ENCODE data around the gene GAK.
"Not testable (repeated sequence)": the region's sequence is repeated elsewhere in the genome, so short reads cannot be mapped to it uniquely, and the experiment has no call there.

Gene GAK

DNA sequence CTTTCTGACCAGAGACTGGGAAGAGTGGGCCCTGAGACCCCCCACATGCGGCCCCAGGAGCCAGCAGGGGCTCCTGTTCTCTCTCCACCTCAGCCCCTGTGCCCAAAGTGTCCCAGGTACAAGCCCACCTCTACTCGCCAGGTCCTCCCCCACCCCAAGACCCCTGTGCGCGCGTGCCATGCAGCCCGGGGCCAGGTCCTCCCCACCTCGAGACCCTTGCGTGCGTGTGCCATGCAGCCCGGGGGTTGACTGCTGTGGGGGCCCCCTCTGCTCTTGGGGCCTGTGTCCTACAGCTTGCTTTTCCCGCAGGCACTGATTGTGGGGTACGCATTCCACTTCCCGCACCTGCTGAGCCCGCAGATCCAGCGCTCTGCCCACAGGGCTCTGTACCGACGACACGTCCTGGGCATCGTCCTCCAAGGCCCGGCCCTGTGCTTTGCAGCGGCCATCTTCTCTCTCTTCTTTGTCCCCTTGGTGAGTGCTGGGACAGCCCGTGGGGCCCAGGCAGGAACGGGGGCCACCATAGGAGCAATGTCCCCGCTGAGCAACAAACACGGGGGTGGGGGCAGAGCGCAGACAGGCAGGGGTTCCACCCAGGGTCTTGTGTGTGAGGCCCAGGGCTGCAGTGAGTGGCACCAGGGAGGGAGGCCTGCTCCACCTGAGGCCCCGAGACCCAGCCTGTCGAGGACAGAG is 20.9 kb upstream of the GAK start:
- DNase-seq (ENCODE audit: low read depth), result no peak

DNA sequence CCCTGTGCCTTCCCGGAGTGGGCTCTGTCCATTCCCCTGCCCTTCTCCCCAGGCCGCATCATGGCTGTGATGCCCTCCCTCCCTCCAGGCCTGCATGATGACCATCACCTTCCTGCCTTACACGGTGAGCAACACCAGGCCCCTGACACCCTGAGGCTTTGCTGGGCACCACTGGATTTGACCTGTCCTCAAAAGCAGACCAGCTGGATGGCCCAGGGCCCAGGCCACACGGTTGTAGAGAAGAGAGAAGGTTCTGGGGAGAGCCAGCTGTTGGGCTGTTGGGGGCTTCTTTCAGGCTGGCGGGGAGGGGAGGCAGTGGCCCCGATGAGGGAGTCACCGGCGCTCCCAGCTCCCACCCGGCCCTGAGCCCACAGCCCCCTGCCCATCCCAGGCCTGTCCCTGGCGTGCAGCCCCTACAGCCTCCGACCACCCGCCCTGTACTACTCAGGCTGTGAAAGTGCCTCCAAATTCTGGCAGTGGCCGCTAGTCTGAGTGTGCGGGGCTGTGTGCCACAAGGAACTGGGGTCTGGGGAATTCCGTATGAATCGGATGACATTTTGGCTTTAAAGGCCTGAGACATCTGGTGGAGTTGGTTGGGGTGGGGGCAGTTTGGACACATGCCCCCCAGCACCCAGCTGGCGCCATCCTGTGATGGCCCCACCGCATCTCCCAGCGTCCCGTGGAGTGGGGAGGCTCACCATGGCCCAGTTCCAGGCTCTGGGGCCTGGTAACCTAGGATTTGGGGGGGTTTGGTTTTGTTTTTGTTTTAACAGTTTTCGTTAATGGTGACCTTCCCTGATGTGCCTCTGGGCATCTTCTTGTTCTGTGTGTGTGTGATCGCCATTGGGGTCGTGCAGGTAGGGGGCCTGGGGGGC is 19.7 kb upstream of the GAK start:
- DNase-seq (ENCODE audit: low read depth), result no peak

DNA sequence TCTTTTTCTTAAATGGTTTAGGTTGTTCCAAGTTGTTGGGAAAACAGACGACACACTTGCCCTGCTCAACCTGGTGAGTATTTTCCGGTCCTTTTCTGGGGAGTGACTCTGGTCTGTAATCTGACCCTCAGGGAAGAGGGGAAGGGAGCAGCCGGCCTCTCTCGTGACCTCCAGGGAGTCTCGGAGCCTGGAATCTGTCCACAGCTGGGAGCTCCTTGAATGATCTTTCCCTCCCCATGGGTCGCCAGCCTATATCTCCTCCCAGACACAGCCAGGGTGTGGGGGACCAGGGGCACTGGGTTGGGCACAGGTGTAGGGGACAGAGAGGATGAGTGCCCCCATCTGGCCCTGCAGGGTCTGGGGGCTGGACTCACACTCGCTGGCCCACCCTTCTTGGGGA is 19.1 kb upstream of the GAK start:
- no peak for DNase-seq (ENCODE audit: low read depth)

DNA sequence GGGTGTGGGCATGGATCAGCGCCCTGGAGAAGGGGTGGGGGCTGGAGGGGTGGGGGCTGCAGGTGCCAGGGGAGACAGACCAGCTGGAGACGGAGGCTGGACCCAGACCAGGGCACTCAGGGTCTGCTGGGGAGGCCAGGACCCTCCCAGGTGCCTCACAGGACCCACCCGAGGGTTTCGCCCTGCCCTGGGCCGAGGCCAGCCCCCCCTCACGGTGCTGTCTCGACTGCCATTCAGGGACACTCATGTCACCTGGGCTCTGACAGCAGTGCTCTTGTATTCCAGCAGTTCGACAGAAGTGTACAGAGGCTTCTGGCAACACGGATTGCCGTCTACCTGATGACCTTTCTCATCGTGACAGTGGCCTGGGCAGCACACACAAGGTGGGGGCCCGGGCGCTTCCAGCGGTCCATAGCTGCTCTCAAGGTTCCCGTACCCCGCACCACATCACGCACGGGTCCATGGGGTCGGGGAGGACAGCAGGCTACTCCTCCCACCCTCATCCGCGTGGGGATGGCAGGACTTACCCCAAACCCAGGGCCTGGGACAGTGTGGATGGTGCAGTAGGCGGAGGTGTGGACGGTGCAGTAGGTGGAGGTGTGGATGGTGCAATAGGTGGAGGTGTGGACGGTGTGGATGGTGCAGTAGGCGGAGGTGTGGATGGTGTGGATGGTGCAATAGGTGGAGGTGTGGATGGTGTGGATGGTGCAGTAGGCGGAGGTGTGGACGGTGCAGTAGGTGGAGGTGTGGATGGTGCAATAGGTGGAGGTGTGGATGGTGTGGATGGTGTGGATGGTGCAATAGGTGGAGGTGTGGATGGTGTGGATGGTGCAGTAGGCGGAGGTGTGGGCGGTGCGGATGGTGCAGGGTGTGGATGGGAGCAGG is 18.3 kb upstream of the GAK start:
- DNase-seq (ENCODE audit: low read depth), result no peak

DNA sequence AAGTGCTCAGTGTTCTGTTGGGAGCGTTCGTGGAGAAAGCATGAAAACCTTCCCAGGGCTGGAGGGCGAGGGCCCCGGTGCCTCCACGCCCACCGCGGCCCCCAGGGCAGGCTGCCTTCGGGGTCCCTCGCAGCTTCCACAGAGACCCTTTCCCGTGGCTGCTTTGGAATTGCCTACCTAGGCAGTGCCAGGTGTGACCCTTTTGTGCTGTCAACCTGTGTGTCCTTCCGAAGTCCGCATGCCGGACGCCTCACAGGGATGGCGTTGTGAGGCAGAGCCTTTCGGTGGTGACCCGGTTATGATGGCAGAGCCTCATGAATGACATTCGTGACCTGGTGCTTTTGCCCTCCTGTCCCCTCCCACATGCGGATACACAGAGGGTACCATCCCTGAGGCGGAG is 17.5 kb upstream of the GAK start:
- no peak for DNase-seq (ENCODE audit: low read depth)

DNA sequence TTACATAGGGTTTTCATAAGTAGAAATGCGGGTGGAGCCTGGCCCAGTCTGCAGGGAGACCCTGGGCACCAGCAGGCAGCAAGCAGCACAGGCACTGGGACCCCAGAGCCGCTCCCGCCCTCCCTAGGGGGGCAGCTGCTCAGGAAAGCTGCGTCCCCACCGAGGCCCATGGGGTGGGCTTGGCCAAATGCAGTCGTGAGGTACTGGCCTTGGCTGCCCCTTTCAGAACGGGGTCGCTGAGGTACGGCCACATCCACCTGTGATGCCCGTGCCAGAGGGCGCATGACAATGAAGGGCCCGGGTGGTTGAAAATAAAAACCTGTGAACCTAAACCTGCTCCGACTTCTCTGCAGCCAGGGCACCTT is 16.8 kb upstream of the GAK start:
- no peak for DNase-seq (ENCODE audit: low read depth)

DNA sequence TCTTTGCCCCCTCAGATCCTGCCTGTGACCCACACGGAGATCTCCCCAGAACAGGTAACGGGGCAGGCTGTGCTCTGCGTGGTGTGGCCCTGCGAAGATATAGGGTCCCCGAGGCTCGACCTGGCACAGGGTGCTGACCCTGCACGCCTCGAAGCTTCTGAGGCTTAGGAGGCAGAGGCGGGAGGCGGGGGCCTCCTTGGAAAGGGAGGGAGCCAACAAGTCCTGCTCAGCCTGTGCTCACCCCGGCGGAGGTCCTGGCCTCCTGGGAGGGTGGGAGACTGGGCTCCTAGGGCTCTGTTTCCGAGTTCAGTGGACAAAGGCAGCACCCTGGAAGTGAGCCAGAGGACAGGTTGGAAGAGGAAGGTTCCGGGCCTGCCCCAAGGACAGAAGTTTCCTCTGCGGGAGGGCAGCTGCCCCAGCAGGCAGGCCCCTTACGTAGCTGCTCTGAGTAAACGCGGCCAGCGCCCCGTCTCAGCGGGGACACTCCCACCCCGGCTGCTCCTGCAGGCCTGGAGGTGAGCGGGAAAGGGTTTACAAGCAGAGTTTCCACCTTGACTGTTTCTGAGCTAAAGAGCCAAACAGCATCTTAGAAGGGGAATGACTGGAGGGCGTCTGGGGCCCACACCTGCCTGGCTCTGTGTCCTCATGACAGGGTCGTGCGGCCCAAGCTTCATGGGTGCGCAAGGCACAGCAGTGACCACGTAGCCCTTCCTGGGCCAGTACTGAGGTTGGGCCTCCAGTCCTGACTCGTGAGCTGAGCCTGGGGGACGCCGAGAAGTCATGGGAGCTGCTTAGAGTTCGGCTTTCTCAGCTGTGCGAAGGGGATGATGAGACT is 16.2 kb upstream of the GAK start:
- no peak for DNase-seq (ENCODE audit: low read depth)

DNA sequence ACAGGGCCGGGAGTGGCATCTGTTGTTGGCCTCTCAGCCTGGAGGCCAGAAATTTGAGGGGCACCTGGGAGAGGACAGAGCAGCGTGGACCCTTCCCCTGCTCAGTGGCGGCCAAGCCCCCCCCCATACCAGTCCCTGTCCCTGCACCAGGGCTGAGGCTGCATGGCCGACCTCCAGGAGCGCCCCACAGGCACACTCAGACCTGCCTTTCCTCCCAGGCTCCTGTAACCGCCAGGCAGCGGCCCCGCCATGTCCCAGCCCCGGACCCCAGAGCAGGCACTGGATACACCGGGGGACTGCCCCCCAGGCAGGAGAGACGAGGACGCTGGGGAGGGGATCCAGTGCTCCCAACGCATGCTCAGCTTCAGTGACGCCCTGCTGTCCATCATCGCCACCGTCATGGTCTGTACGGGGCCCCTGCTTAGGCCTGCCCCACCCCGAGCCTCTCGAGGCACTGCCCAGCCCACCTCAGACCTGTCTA is 15.4 kb upstream of the GAK start:
- DNase-seq (ENCODE audit: low read depth), result no peak

DNA sequence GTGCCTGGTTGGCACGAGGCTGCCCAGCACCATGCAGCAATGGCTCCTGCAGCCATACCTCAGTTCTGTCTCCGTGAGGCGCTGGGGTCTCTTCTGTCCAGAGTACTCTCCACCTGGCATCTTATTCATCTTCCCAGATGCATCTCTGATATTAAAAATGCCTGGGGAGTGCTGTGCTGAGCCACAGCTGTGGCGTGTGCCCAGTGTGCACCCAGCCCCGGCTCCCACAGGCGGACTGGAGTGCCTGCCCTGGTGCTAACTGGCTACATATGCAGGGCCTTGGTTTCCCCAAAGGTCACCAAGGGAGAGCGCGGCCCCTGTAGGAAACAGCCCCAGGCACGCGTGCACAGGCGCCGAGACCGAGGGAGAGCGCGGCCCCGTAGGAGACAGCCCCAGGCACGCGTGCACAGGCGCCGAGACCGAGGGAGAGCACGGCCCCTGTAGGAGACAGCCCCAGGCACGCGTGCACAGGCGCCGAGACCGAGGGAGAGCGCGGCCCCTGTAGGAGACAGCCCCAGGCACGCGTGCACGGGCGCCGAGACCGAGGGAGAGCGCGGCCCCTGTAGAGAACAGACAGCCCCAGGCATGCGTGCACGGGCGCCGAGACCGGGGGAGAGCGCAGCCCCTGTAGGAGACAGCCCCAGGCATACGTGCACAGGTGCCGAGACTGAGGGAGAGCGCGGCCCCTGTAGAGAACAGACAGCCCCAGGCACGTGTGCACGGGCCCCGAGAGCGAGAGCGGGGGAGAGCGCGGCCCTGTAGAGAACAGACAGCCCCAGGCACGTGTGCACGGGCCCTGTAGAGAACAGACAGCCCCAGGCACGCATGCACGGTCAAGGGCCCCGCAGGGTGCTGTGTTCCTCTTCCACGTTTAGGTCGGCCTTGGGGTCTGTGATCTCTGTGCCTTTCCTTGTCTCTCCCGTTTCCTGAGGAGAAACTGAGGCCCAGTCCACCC is 14.7 kb upstream of the GAK start:
- no peak for DNase-seq (ENCODE audit: low read depth)

DNA sequence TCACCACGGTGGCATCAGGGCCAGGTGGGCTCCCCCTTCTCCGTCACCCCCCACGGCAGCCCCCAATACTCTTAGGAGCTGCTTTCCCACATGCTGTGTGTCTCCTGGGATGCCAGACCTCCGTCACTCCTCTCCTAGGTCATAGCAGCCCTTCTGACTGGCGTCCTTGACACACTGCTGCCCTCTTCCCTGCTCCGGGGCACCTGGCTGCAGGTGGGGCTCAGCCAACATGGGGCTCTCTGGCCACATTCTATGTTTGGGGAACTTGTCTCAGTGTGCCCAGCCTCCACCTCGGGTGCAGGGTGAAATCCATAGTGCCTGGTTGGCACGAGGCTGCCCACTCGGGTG is 14.0 kb upstream of the GAK start:
- DNase-seq (ENCODE audit: low read depth), result no peak

DNA sequence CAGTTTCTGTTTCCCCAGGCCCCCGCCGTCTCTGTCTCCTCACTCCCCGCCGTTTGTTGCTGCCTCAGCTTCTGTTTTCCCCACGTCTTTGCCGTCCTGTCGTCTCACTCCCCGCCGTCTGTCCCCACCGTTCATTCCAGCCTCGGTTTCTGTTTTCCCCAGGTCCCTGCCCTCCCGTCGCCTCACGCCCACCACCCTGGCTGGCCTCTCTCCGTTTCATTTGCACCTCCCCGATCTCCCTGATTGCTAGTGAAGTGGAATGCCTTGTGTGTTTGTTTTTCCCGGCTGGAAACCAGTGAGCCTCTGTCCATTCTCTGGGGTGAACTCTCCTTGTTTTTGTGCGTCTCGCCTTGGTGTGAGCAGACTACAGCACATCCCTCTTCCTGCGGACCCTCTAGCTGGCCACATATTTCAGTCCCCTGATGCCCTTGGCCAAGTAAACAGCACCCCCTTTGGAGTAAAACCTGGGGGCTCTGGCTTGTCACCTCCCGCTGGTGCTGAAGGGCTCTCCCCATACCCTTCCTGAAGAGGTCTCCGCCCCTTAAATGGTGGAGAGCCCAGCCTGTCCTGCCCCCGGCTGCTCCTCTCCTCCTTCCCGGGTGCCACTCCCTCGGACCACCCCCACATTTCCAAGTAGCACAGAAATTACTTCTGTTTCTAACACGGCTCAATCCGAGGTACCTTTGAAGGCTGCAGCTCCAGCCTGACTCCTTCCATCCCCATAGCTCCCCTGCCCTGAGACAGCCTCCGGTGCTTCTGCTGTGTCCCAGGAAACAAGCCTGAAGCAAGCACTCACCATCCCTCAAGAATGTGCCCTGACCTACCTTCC is 13.4 kb upstream of the GAK start:
- no peak for DNase-seq (ENCODE audit: low read depth)

DNA sequence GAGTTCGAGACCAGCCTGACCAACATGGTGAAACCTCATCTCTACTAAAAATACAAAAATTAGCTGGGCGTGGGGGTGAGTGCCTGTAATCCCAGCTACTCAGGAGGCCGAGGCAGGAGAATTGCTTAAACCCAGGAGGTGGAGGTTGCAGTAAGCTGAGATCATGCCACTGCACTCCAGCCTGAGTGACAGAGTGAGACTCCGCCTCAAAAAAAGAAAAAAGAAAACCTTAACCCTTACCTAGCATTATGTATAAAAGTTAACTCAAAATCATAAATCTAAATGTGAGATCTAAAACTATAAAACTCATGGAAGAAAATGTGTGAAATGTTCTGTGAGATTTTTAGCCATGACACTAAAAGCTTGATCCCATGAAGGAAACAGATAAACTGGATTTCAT is 7.4 kb upstream of the GAK start:
- not testable (repeated sequence) for DNase-seq (ENCODE audit: low read depth)

DNA sequence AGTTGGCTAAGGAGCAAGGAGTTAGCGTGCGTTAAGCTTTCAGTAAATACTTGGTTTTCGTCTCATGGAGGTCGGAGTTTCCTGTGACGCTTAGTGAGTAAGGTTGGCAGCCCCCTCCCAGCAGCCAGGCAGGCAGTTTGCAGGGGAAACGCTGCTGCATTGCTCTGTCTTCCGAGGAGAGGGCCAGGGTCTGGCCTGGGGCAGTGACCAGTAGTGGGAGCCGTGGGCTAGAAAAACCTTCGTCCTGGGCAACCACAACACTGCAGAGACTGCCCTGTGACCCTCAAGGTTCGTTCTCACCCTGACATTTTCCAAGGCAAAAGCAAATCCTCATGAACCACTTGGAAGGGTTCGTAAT is 576 bp upstream of the GAK start:
- DNase-seq (ENCODE audit: low read depth), result no peak

DNA sequence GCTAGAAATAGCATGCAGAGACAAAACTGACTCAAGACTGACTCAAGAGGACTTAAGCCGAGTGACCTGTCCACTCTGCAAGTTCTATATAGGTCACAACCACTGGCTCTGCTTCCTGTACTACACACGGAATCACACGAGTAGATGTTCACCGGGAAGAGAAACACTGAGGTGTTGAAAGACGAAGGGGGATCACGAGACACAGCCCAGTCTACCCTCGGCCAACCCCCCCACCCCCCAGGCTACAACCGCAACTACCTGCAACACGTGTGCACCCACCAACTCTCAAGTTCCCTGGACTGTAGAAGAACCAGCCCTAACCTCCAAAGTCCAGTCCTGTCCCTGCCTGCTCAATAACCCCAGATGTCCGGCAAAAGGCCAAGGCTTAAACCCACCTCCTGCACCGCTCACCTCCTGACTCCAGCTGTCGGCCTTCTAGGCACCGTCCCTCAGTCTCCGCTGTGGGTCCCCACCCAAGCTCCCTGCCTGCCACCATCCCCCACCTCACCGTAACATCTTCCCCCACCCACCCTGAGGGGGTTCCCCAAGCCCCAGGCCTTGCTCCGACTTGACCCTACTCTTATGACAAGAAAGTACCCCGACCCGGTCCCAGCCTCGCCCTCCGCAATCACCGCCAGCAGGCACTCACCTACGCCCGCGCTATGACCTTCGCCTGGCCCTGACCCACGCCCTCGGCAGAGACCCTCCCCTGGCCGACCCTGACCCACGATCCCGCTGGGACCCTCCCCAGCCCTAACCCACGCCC is 739 bp downstream of the GAK start:
- peak; percentile 9 for DNase-seq (ENCODE audit: low read depth)

DNA sequence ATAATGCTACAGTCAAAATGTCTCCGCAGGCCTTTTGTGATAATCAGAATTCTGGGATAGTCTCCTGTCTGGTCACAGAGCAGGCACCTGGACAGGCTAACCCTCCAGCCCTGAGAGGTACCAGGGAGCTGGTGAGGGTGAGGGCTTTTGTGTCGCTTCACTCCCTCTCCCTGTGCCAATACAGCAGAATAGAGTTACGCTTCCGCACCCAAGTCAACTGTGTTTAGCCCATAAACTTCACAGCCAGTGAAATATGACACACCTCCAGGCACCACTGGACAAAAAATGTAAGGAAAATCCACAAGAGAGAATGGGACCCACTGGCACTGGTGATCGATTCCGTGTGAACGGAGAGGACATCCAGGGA is 1.3 kb downstream of the GAK start:
- DNase-seq (ENCODE audit: low read depth), result no peak

DNA sequence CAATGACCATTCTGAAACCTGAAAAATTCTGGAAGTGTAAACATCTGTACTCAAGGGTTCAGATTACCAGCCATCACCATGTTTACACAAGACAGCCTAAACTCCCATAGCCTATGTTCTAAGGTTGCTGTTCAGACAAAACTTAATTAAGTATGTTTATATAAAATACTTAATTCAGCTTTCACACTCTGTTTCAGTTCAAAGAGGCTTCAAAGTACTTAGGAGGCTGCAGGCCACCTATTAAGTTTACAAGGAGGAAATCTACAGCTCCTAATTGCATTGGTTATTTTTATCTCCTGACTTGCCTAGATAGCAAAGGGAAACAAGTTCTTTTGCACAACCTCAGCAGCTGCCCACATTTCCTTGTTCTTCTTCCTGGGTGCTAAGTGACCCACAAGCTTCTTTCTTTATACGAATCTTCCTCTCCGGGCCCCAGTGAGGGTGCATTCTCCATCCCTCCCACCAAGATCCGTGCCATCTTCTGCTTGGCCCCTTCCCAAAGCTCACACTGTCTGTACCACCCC is 2.0 kb downstream of the GAK start:
- no peak for DNase-seq (ENCODE audit: low read depth)

DNA sequence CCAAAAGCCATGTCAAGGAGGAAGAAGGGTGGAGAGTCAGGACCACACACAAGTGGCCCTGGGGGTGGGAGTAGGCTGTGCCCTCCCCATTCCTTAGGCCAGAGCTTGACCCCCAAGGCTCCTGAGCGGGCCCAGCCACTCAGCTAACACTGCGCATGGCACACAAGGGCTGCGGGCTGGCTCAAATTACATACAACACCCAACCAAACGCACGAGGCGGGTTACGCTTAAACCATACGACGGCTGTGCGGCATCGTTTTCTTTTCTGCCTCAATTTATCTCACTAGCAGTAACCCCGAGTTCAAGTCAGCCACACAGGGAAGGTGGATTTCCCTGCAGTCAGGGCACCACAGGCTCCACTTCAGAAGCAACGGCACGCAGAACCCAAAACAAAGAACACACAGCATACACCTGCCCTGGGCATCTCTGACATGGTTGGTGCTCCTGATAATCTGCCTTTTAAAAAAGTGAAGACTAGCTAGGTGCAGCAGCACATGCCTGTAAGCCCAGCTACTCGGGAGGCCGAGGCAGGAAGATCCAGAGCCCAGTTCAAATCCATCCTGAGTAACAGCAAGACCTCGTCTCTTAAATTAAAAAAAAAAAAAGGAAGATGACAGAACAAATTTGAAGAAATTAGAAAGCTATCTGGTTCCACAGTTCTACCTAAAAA is 2.9 kb downstream of the GAK start:
- no peak for DNase-seq (ENCODE audit: low read depth)

DNA sequence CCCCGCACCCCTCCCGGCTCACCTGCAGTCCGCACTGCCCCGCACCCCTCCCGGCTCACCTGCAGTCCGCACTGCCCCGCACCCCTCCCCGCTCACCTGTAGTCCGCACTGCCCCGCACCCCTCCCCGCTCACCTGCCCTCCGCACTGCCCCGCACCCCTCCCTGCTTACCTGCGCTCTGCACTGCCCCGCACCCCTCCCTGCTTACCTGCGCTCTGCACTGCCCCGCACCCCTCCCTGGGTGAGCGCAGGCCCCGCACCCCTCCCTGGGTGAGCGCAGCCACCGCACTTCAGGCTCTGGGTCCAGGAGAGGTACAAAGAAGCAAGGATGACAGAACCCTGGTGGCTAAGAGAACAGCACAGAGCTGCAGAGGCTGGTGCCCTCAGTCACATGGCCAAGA is 4.5 kb downstream of the GAK start:
- not testable (repeated sequence) for DNase-seq (ENCODE audit: low read depth)

Data from stimulated activated CD4-positive, alpha-beta T cell treated with anti-CD3 and anti-CD28 coated beads, Interleukin-2, amount 100 ng/mL, for 4 hours (primary cell).